ENCODE results near the gene MED25. TPM values are rescaled to one million over a fixed set of nuclear protein-coding genes. Genes with fewer than 3 reads are reported as not detected.

MED25 gene
- total and polyA plus RNA-seq, 12 donors: 39.5 to 149 (median 54.9) TPM

DNA sequence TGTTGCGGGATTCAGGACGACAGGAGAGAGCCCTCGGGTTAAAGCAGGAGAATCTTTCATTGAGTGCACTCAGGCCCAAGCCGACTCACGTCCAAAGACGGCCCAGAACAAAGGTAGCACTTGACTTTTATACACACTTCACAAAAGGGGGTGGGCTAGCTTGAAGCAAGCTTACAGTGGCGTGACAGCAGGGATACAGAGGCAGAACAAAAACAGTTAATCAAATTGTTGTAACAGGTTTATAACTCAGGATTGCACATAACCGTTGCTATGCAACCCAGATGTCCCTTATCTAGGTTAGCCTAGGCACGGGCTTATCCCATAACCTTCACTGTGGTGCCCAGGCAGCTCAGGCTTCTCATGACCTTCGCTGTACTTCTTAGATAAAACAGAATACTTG, 2.0 kb downstream of the MED25 start:
- intact Hi-C loops (cut with DNase I): no loop called here
- Histone ChIP-seq H3K27ac (peak overlapping the region in 9 of 10 donors; percentile 40 to 98 (median 95)), H3K27me3 (no peaks in the 10 kb centered on the region), H3K36me3 (peaks cover 0 to 40% (median 0%) of the 10 kb centered on the region in 9 donors), H3K4me3 (peak overlapping the region in 1 of 10 donors; percentile 93), H3K4me1 (peaks cover 5 to 37% (median 30%) of the 10 kb centered on the region in 9 donors), H3K9me3 (no peaks in the 10 kb centered on the region)
- 40 to 60% methylated on average over 10 of the region's 10 CpGs for WGBS, 2 donors
- DNase-seq (no peak), ATAC-seq (no peak)
- TF ChIP-seq, protein P1, sequence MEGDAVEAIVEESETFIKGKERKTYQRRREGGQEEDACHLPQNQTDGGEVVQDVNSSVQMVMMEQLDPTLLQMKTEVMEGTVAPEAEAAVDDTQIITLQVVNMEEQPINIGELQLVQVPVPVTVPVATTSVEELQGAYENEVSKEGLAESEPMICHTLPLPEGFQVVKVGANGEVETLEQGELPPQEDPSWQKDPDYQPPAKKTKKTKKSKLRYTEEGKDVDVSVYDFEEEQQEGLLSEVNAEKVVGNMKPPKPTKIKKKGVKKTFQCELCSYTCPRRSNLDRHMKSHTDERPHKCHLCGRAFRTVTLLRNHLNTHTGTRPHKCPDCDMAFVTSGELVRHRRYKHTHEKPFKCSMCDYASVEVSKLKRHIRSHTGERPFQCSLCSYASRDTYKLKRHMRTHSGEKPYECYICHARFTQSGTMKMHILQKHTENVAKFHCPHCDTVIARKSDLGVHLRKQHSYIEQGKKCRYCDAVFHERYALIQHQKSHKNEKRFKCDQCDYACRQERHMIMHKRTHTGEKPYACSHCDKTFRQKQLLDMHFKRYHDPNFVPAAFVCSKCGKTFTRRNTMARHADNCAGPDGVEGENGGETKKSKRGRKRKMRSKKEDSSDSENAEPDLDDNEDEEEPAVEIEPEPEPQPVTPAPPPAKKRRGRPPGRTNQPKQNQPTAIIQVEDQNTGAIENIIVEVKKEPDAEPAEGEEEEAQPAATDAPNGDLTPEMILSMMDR (IDR thresholded peaks at IDR 0.05): no peak

DNA sequence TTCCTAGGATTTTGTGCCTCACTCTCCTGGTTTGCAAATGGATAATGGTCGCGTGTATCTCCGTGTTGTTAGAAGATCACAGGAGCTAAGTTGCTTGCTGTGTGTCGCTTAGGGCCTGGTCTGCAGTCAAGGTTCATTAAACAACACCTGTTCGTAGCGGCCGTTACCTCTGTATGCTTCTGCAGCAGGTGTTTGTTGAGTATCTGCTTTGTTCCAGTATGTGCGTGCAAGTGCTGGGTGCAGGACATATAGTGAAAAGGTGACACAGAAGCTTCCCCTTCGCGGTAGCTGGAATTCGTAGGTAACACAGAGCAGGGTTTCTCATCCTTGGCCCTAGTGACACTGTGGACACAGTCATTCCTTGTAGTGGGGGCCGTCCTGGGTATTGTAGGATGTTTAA, 5.4 kb downstream of the MED25 start:
- DNase-seq (no peak), ATAC-seq (no peak)
- Histone ChIP-seq H3K27me3 (no peaks in the 10 kb centered on the region), H3K4me1 (peaks cover 5 to 31% (median 22%) of the 10 kb centered on the region in 9 donors), H3K4me3 (no peak overlapping the region), H3K9me3 (no peaks in the 10 kb centered on the region), H3K36me3 (peaks cover 0 to 64% (median 2%) of the 10 kb centered on the region in 9 donors), H3K27ac (no peak overlapping the region)
- intact Hi-C loops (cut with DNase I): no loop called here
- WGBS, 2 donors: 91 to 95% methylated on average over 12 of the region's 12 CpGs
- TF ChIP-seq, protein P1 (IDR thresholded peaks at IDR 0.05): no peak

DNA sequence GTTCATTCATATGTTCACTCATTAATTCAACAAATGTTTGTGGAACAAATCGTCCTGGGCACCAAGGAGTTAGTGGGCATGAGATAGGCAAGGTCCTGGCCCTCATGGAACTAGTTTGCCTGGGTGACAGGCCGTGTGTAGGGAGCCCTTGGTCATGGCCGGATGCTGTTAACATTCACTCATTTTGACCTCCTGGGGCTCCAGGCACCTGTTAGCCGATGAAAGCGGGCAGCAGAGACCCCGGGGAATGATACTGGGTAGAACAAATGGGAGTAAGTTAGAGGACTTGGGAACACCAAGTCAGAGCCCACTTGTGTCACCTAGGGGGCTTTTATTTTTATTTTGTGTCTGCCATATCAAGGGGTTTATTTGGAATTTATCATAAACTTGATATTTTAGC, 6.6 kb downstream of the MED25 start:
- Histone ChIP-seq H3K4me1 (peaks cover 0 to 21% (median 12%) of the 10 kb centered on the region in 9 donors), H3K36me3 (peaks cover 0 to 76% (median 6%) of the 10 kb centered on the region in 9 donors), H3K27me3 (no peaks in the 10 kb centered on the region), H3K27ac (no peak overlapping the region), H3K4me3 (no peak overlapping the region), H3K9me3 (no peaks in the 10 kb centered on the region)
- ATAC-seq (no peak), DNase-seq (no peak)
- 87 to 89% methylated on average over 6 of the region's 6 CpGs for WGBS, 2 donors
- intact Hi-C loops (cut with DNase I): no loop called here
- TF ChIP-seq, protein P1 (IDR thresholded peaks at IDR 0.05): no peak

DNA sequence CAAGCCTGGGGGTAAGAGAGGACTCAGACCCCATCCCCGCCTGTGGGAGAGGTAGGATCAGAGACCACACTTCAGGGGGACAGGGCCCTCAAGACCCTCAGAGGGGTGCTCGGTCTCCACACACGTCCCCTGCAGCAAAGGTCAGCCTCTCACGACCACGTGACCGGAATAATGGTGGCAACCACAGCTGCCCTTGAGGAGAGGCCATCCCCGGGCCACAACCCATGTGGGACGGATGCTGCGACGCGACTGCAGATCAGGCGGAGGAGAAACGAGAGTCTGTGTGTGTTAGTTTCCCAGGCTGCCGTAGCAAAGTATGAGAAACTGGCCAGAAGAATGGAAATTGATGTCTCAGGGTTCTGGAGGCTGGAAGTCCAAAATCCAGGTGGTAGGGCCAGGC, 8.9 kb downstream of the MED25 start:
- Histone ChIP-seq H3K4me3 (no peak overlapping the region), H3K36me3 (peaks cover 0 to 84% (median 23%) of the 10 kb centered on the region in 9 donors), H3K4me1 (peaks cover 0 to 7% (median 0%) of the 10 kb centered on the region in 9 donors), H3K27me3 (no peaks in the 10 kb centered on the region), H3K9me3 (no peaks in the 10 kb centered on the region), H3K27ac (no peak overlapping the region)
- TF ChIP-seq, protein P1 (IDR thresholded peaks at IDR 0.05): no peak
- intact Hi-C loops (cut with DNase I): no loop called here
- ATAC-seq (no peak), DNase-seq (no peak)
- 90% methylated on average over 14 of the region's 14 CpGs for WGBS, 2 donors

Measured in heart right ventricle (tissue), 16 donors.